Stimulated activated CD8-positive, alpha-beta memory T cell treated with anti-CD3 and anti-CD28 coated beads, Interleukin-4, amount 100 ng/mL, for 24 hours (primary cell): ENCODE results near the gene GREM1.

Source experiments
- DNase-seq: peaks from one replicate; pipeline ENCODE4 v3.0.0-alpha.2; 2020; ENCODE audit warnings: low read depth

GREM1 gene

GRCh38 chr15:32730677-32731654 is 13.2 kb downstream of the GREM1 start:
- no peak for DNase-seq

DNA sequence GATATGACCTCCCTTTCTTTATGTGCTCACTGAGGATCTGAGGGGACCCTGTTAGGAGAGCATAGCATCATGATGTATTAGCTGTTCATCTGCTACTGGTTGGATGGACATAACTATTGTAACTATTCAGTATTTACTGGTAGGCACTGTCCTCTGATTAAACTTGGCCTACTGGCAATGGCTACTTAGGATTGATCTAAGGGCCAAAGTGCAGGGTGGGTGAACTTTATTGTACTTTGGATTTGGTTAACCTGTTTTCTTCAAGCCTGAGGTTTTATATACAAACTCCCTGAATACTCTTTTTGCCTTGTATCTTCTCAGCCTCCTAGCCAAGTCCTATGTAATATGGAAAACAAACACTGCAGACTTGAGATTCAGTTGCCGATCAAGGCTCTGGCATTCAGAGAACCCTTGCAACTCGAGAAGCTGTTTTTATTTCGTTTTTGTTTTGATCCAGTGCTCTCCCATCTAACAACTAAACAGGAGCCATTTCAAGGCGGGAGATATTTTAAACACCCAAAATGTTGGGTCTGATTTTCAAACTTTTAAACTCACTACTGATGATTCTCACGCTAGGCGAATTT is 14.9 kb downstream of the GREM1 start:
- DNase-seq = no peak

DNA sequence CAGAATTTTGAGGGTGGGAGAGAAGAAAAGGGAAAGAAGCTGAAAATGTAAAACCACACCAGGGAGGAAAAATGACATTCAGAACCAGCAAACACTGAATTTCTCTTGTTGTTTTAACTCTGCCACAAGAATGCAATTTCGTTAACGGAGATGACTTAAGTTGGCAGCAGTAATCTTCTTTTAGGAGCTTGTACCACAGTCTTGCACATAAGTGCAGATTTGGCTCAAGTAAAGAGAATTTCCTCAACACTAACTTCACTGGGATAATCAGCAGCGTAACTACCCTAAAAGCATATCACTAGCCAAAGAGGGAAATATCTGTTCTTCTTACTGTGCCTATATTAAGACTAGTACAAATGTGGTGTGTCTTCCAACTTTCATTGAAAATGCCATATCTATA is 15.5 kb downstream of the GREM1 start:
- no peak for DNase-seq

DNA sequence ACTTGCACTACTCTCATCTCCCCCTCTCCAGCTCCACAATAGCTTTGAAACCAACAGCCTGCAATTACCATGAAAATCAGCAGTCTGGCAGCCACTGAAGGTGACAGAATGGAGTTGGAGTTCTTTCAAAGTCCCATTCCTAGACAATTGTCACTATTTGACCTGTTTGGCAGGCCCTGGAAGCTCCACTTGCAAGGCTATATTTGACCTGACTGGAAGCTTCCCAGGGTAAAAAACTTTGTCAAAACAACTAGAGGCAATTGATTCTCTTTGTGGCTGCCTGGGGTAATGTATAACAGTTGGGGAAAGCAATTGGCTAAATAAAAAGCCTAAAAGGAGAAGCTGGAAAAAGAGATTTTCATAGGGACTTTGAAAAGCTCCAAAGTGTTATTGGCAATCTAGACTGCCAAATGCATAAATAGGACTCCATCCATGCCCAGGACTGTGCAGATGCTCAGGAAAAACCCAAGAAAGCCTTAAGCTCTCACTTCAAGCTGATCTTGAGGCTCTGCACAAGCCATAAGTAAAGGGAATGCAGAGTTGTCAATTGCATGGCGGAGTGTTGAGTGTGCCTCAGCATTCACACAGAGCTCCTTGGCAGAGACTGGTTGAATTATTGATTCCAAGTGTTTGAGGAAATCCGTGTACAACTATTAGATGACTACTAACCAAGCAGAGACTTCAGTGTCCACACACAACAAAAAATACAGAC is 18.3 kb downstream of the GREM1 start:
- no peak for DNase-seq

- no peak for DNase-seq
Observed at GRCh38 chr15:32736701-32737061, 18.9 kb downstream of the GREM1 start.

DNA sequence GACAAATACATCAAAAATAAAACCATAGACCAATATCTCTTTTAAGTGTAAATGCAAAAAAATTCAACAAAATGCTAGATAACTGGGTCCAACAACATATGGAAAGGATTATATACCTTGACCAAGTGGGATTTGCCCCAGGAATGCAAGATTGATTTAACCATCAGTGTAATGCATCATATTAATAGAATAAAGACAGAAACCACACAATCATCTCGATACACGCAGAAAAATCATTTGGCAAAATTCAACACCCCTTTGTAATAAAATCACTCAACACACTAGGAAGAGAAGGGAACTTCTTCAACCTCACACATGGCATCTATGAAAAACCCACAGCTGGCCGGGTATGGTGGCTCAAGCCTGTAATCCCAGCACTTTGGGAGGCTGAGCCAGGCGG is 19.5 kb downstream of the GREM1 start:
- no peak for DNase-seq

GRCh38 chr15:32738666-32739065 is 20.9 kb downstream of the GREM1 start:
- no peak for DNase-seq

- DNase-seq = no peak
Observed at GRCh38 chr15:32739522-32740063, 21.8 kb downstream of the GREM1 start.

- no peak for DNase-seq
Observed at GRCh38 chr15:32743411-32744140, 25.8 kb downstream of the GREM1 start.

GRCh38 chr15:32746116-32746857 is 28.5 kb downstream of the GREM1 start:
- no peak for DNase-seq

DNA sequence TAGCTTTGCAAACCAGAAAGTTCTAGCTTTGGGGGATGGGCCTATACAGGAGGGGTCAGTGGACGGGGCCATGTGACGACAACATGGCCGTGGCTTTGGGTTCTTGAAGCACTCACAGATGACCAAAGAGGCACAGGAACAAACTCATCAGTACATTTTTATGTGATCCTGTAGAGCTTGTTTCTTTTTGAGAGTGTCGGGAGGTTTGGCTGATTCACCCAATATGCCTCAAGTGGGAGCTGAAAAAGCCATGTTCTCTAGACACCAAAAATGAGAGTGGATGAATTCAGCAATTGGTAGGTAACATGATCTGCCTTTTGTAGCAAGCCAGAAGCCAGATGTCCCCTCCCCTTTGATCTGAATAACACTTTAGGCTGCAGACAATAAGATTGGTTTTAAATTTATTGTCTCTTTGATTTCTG is 30.1 kb downstream of the GREM1 start:
- no peak for DNase-seq

DNA sequence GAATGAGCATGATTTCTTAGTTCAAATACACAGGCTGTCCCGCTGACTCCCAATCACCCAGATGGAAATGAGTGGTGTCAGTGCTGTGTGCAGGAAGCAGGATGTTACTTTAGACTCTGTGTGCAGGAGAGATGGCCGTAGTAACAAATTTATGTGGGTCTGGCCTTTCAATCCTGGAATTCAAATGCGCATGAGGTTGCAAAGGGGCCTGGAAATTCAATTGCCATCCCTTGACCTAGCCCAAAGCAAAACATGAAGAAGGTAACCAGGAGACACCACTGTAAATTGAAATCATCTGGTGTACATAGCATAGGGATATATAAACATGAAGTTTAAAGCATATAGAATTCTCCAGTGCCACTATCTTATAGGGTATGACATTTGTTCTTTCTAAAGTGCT is 33.2 kb downstream of the GREM1 start:
- DNase-seq = no peak

GRCh38 chr15:32757426-32757825 is 39.6 kb downstream of the GREM1 start:
- no peak for DNase-seq

DNA sequence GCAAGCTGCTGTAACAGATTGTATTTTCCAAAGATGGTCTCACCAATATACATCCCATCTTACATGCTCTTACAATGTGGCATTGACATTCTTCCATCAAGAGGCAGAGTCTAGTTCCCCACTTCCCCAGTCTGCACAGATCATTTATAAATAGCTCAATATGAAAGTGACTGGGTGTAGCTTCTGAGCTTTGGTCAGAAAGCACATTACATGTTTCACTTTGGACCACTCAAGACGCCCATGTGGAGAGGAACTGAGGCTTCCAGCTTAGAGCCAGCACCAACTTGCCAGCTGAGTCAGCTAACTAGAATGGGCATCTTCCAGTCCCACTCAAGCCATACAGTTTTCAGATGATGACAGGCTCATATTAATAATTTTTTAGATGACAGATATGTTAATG is 45.5 kb downstream of the GREM1 start:
- no peak for DNase-seq

- no peak for DNase-seq
Observed at GRCh38 chr15:32765236-32765635, 47.4 kb downstream of the GREM1 start.

GRCh38 chr15:32766101-32766500 is 48.3 kb downstream of the GREM1 start:
- DNase-seq = no peak

GRCh38 chr15:32767236-32767635 is 49.4 kb downstream of the GREM1 start:
- DNase-seq = no peak

GRCh38 chr15:32774022-32774421 is 56.2 kb downstream of the GREM1 start:
- no peak for DNase-seq

GRCh38 chr15:32775103-32775502 is 57.3 kb downstream of the GREM1 start:
- DNase-seq = no peak

DNA sequence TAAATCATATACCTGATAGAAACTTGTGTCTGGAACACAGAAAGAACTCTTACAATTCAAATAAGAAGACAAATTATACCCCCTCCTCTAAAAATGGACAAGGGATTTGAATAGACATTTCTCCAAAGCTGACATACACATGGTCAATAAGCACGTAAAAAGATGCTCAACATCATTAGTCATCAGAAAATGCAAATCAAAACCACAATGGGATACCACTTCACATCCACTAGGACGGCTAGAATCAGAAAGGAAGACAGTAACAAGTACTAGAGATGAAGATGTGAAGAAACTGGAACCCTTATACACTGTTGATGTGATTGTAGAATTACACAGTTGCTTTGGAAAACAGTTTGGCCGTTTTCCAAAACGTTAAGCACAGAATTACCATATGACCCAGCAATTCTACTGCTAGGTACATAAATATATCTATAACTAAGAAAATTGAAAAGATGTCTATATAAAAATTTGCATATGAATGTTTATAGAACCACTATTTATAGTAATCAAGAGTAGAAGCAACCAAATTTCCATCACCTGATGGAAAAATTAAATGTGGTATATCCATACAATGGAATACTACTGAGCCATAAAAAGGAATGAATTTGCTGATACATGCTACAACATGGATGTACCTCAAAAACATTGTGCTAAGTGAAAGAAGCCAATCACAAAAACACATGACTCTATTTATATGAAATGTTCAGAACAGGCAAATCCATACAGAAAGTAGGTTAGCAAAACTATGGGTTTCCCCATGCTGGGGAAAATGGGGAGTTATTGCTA is 60.8 kb downstream of the GREM1 start:
- DNase-seq = no peak
